Right cardiac atrium (tissue), 5 donors: Measurements from ENCODE around the gene EPHA2. TPM values are rescaled to one million over a fixed set of nuclear protein-coding genes. Genes with fewer than 3 reads are reported as not detected.
"Not testable (repeated sequence)": the region's sequence is repeated elsewhere in the genome, so short reads cannot be mapped to it uniquely, and the experiment has no call there.

Experiments
- ATAC-seq, 2 donors: fragments of 200-7000 bp; cut with Tn5 transposase; one replicate each; pipeline versions ENCODE4 v1.8.0 to v1.9.1; 2020; ENCODE audit warnings: moderate library complexity in 2 of 2, mild to moderate bottlenecking in 1 of 2
- DNase-seq, 3 donors: peaks; one replicate each; pipeline ENCODE4 v3.0.0-alpha.2; 2020
- H3K27ac ChIP-seq: one replicate; pipeline ENCODE4 v1.5.1; 2013; ENCODE audit warnings: mild to moderate bottlenecking, low read length, control low read depth, moderate library complexity
- H3K27me3 ChIP-seq: one replicate; pipeline ENCODE4 v1.6.1; 2013; ENCODE audit not compliant: control insufficient read depth, insufficient read depth
- H3K4me1 ChIP-seq: one replicate; pipeline ENCODE4 v1.6.1; 2013; ENCODE audit warnings: low read length; ENCODE audit not compliant: control insufficient read depth, insufficient read depth
- H3K4me3 ChIP-seq: one replicate; pipeline ENCODE4 v1.5.1; 2013; ENCODE audit warnings: low read length, control low read depth
- H3K9me3 ChIP-seq: one replicate; pipeline ENCODE4 v1.6.1; 2013; ENCODE audit warnings: low read length; ENCODE audit not compliant: control insufficient read depth
- WGBS: extraction: QIAGEN DNeasy Blood & Tissue Kit; methylation state at CpG from one replicate; pipeline ENCODE4 v1.1.7; 2013; 5-methylcytosine and 5-hydroxymethylcytosine counted together
- intact Hi-C, 4 donors: fragments of 100-400 bp; cut with DNase I; formaldehyde crosslinking; loops; one replicate each; pipeline versions ENCODE4 v1.11.0 to v1.14.0; 2022 to 2023
- polyA plus RNA-seq: library from polyadenylated mRNA; stranded (reverse); fragments of 200-250 nt; gene quantifications from one replicate; pipeline ENCODE4 v1.2.3, GENCODE V29; 2013
- total RNA-seq, 4 donors: library from RNA; stranded (reverse); fragmentation: NEBNext Ultra II Directional; extraction: Animal tissue kit (Norgen Biotek cat#: 25700); gene quantifications; one replicate each; pipeline ENCODE4 v1.2.1, GENCODE V29; 2021
- donor health status: healthy with polysubstance abuse.
- donor health status: DM: no; HTN: yes; CAD: no.
- donor health status: DM: no; HTN: no; CAD: no.
- donor health status: DM: no; HTN: yes; CAD: no; lungs with severe emphysema.
- donor health status: DM: yes; HTN: yes; CAD: no.

EPHA2 gene
- total and polyA plus RNA-seq, 5 donors = 6.4 to 15.7 (median 8.9) TPM

DNA sequence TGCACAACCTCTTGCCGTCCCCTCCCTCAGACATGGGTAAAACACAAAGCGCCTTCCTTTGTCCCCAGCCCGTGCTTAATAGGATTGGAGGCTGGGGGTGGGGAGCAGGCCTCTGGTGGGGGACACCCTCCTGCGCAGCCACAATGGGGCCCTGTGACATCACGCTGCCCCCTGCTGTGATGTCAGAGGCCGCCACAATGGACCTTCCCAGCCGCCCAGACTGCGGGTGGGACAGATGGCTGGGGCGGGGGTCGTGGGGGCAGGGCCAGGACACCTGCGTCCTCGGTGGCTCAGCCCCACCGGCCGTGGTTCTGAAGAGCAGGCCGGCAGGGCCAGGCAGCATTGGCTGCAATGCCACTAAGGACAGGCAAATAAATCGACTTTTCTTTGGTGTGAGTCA lies 39.9 kb downstream of the EPHA2 start:
- Histone ChIP-seq H3K27ac (no peak overlapping the region), H3K4me3 (no peak overlapping the region), H3K4me1 (peaks cover 3% of the 10 kb centered on the region), H3K9me3 (no peaks in the 10 kb centered on the region), H3K27me3 (no peaks in the 10 kb centered on the region)
- DNase-seq = no peak
- intact Hi-C loops = no loop called here
- 80% methylated on average over 16 of the region's 16 CpGs for WGBS
- no peak for ATAC-seq

DNA sequence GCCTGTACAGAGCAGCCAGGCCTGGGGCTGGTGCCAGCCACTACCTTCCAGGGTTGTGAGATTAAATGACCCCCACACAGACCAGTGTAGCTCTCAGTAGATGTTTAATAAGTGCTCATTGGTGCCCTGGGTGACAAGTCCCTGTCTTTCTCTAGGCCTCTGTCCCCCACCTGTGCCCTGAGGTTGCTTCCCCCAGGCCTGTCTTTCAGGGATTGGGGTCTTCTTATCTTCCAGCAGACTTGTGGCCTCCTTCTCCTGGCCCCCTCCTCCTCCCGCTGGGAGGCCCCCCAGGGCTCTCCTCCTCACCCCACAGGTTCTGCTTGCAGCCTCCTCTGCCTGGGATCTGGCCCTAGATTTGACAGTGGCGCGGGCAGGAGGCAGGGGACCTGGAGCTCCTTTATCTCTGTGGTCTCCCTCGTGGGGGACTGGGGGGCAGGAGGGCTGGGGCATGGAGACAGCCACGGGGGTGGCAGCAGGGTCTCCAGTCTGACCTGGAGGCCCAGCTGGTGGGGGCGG lies 40.3 kb downstream of the EPHA2 start:
- ATAC-seq = no peak

DNA sequence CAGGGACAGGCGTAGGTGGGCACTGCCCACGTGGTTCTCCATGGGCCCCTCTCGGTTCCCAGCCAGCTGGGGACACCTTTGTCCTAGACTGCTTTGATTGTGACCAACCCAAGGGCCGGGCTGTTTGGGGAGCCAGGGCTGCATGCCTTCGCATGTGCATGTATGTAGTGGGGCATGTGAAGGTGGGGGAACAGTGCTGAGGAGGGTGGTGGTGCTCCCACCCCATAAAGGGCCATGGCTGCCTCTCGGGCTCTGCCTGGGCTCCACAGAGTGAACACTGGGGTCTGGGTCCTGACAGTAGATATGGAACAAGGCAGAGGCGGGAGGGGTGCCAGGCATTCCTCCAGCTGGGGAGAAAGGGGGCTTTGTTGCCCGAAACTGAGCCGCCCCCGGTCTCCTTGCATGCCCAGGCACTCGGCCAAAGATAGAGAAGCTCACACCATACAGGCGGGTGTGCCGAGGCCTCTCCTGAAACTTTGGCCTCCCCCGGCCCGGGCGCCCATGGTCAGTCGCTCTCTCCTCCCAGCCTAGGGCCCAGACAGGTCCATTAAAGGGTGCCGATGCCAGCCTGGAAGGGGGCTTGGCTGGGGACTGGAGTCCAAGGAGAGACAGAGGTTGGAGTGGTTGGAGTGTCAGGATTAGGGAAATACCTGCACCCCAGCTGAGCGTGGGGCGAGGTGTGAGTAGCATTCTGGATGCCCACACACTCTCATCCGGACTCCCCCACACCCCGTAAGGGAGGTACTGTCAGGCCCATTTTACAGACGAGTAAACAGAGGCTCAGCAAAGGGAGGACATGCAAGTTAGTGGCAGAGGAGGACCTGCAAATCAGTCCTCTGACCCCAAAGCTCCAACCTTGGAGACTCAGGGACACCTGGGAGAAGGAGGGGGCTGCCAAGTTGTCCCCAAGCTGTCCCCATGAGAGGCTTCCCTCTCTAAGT lies 41.1 kb downstream of the EPHA2 start:
- ATAC-seq (no peak), DNase-seq (no peak)
- Histone ChIP-seq H3K9me3 (no peaks in the 10 kb centered on the region), H3K4me1 (peaks cover 3% of the 10 kb centered on the region), H3K27ac (no peak overlapping the region), H3K4me3 (no peak overlapping the region), H3K27me3 (no peaks in the 10 kb centered on the region)
- intact Hi-C loops = no loop called here
- 72% methylated on average over 23 of the region's 23 CpGs for WGBS

More for the DNA sequence above, 40.3 kb downstream of the EPHA2 start:
- no peak for DNase-seq
- 75% methylated on average over 6 of the region's 6 CpGs for WGBS
- intact Hi-C loops = no loop called here
- no peaks in the 10 kb centered on the region for H3K9me3 ChIP-seq
- H3K4me1 ChIP-seq = peaks cover 3% of the 10 kb centered on the region
- H3K27ac ChIP-seq = no peak overlapping the region
- no peaks in the 10 kb centered on the region for H3K27me3 ChIP-seq
- H3K4me3 ChIP-seq = no peak overlapping the region

DNA sequence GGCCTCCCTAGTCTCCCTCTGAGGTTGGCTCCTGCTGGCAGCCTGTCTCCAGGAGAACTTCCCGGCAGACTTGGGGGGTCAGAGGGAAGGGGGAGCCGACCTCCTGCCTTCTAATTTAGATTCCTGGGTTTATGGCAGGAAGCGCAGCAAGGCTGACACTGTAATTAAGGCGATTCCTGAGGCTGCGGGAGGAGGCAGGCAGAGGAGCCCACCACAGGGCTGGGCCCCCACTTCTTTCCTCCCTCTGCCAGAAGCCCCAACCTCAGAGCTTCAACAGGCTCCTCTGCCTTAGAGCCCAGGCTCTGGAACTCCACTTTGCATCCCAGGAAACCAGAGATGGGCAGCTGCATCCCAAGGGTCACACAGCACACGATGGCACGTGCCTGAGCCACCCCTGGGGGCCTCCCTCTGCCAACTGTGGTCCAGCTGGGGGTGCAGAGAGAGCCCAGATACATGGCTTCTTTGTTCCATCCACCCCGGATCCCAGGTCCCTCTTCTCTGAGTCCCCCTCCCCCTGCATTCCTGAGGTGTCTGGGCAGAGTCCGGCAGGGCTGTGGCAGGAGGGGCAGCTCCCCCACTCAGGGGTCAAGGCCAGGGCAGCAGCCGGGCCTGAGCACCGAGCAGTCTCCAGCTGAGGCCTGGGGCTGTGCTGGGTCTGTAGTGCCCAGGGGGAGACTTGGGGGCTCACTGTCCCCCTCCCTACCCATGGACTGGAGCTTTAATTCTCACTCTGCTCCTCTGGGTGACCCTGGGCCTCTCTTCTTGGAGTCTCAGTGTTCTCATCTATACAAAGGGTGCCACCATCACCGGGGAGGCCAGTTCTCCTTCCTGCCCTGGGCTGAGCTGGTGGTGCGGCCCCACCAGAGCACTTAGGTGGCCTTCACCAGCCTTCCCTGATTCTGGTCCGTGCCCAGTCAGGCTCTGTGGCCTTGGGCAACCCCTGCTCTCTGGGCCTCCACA lies 43.0 kb downstream of the EPHA2 start:
- ATAC-seq = peak in 1 of 2 donors; percentile 22
- peak in 1 of 3 donors; percentile 64 for DNase-seq
- Histone ChIP-seq H3K4me3 (no peak overlapping the region), H3K9me3 (no peaks in the 10 kb centered on the region), H3K27ac (no peak overlapping the region), H3K27me3 (no peaks in the 10 kb centered on the region), H3K4me1 (peaks cover 3% of the 10 kb centered on the region)
- WGBS = 58% methylated on average over 14 of the region's 14 CpGs
- intact Hi-C loops = no loop called here

DNA sequence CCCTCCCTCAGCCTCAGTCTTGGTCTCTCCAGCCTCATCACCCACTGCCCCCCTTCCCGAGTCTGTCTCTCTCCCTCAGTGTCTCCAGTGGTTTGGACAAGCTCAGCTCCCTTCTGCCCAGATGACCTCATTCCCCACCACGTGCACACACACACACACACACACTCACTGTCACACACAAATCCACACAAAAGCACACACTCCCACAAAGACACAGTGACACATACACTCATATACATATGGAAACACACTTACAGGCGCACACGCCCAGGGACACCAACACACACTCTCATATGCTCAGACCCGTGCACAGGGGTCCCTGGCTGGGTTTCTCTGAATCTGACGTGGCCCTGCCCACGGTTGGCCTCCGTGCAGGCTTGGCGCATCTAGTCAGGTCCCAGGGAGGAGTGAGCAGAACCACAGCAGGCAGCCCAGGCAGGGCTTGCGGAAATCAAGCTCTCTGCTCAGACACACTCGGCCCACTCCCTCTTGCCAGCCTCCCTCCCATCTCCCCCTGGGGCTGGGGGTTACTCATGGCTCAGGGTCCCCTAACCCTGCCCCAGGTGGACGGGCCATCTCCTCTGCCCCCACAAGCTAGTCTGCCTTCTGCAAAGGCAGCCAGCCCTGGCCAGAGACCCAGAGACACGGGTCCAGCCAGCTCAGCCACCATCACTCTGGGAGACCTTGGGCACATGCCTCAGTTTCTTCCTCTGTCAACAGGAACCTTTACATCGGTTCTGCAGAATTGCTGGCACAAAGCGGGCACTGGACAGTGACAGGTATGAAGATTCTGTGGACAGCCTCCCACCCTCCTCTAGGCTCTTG lies 43.9 kb downstream of the EPHA2 start:
- DNase-seq (peak; percentile 59 to 82 (median 76)), ATAC-seq (peak; percentile 67 to 72)
- Histone ChIP-seq H3K4me3 (no peak overlapping the region), H3K4me1 (peaks cover 3% of the 10 kb centered on the region), H3K27ac (no peak overlapping the region), H3K27me3 (no peaks in the 10 kb centered on the region), H3K9me3 (no peaks in the 10 kb centered on the region)
- intact Hi-C loops = no loop called here
- 59% methylated on average over 15 of the region's 15 CpGs for WGBS

DNA sequence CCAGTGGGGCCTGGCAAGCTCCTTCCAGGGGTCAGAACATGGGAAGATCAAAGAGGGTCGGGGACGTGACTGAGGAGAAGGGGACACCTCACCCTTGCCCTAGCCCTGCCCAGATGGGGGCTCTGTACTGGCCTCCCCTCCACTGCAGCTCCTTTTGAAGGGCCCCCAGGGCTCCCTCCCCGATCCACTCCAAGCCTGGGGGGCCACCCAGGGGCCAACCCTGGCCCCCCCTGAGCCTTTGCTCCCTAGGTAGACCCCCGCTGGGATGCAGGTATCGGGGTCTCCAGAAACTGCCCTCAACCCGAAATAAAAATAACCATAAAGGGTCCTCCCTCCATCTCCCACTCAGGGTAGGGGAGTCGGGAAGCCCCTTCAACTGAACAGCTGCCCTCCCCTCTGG lies 45.0 kb downstream of the EPHA2 start:
- no peak overlapping the region for H3K4me3 ChIP-seq
- intact Hi-C loops = no loop called here
- WGBS = 94% methylated on average over 7 of the region's 7 CpGs
- H3K4me1 ChIP-seq = peaks cover 3% of the 10 kb centered on the region
- DNase-seq = no peak
- H3K9me3 ChIP-seq = no peaks in the 10 kb centered on the region
- no peaks in the 10 kb centered on the region for H3K27me3 ChIP-seq
- ATAC-seq = no peak
- no peak overlapping the region for H3K27ac ChIP-seq

DNA sequence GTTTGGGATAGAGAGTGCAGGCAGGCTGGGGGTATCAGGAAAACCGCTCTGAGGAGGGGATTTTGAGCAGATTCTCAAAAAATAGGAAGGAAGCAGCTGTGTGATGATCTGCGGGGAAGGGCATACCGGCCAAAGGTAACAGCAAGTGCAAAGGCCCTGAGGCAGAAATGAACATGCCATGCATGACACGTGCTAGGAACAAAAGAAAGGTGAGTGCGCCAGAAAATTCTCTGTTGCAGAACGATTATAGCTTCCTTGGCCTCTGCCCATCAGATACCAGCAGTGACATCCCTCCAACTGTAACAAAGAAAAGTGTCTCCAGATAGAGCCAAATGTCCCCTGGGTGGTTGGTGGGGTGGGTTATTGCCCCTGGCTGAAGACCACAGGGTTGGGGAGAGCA lies 45.4 kb downstream of the EPHA2 start:
- WGBS = 80% methylated on average over 6 of the region's 6 CpGs
- no peak overlapping the region for H3K4me3 ChIP-seq
- H3K4me1 ChIP-seq = peaks cover 3% of the 10 kb centered on the region
- intact Hi-C loops = no loop called here
- ATAC-seq (no peak), DNase-seq (no peak)
- no peak overlapping the region for H3K27ac ChIP-seq
- H3K27me3 ChIP-seq = no peaks in the 10 kb centered on the region
- no peaks in the 10 kb centered on the region for H3K9me3 ChIP-seq

DNA sequence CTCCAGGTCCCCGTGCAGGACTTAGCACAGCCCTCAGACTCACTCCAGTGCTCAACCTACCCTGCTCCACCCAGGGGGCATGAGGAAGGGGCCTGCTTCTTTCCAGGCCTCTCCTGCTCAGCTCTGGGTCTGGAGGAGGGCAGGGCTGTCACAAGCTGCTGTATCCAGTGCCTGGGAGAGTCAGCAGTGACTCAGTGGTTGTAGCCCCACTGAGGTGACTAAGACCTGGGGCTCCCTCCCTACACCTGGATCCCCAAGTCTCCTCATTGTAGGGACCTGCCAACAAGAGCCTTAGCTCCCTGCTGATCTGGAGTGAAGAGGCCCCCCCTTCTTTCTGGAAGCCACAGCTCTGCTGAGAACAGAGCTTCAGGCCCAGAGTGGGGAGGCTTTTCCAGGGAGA lies 46.3 kb downstream of the EPHA2 start:
- intact Hi-C loops = no loop called here
- Histone ChIP-seq H3K4me1 (peaks cover 3% of the 10 kb centered on the region), H3K27me3 (no peaks in the 10 kb centered on the region), H3K9me3 (no peaks in the 10 kb centered on the region), H3K27ac (no peak overlapping the region), H3K4me3 (no peak overlapping the region)
- DNase-seq (no peak), ATAC-seq (peak in 1 of 2 donors; percentile 27)
- 87% methylated on average over 1 of the region's 1 CpG for WGBS

DNA sequence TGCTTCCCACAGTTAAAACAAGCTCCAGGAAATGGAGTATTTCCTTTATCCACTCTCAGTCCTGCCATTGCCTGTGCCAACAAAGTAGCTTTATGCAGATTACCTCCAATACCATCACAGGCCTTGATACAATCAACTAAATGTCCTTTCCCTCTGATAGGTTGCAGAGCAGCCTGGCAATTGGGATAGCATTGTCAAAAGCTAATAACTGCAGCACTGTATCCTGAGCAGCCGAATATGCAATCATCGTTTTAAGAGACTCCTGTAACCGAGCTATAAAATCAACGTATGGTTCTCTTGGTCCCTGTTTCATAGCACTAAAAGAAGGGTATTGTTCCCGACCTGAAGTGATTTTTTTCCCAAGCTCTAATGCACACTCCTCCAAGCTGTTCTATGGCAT lies 48.8 kb downstream of the EPHA2 start:
- H3K4me1 ChIP-seq, H3K4me3 ChIP-seq, H3K27me3 ChIP-seq, H3K27ac ChIP-seq, DNase-seq, ATAC-seq, H3K9me3 ChIP-seq, intact Hi-C loops: not testable (repeated sequence)
- WGBS = 51% methylated on average over 5 of the region's 5 CpGs

DNA sequence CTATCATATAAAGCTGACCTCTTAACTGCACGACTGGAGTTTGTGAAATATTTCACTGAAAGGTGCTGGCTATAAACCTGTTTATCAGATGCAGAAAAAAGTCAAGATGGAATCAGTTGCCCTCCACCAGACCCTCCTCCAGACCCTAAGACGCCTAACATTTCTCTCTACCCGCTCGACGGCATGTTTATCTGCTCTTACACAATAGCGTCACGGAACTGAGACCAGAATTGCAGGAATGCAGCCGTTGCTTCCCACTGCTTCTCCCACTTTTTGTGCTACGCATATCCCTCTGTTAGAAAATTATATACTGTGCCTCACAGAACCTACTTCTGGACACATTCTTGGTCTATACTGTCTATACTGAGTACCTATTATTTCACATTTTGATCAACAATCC lies 54.2 kb downstream of the EPHA2 start:
- DNase-seq (no peak), ATAC-seq (no peak)
- no peaks in the 10 kb centered on the region for H3K27me3 ChIP-seq
- H3K4me3 ChIP-seq = no peak overlapping the region
- intact Hi-C loops = no loop called here
- no peak overlapping the region for H3K27ac ChIP-seq
- no peaks in the 10 kb centered on the region for H3K4me1 ChIP-seq
- no peaks in the 10 kb centered on the region for H3K9me3 ChIP-seq
- 70% methylated on average over 9 of the region's 9 CpGs for WGBS
